ENCODE measurements around the gene ABHD15.

DNA sequence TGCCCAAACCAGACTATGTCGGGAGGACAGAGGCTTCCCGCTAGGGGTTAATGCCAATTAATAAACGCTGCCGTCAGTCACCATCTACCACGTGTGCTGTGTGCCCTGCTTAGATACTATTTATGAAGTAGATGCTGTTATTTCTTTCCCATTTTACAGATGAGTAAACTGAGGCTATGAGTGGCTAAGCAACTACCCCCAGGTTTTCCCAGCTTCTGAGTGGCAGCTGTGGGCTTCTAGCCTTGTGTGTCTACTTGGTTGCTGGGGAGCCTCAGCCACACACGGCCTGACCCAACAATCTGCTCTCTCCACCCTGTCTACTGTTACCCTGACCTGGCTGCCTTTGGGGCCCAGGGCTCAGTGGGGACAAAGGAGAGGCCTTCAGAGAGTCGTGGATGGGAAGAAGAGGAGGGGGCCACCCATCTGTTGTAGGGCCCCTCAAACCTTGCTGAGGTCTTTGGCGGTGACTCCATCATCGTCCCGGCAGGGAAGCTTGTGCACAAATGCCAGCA is 15.5 kb upstream of the ABHD15 start:
- TF ChIP-seq, protein P1, sequence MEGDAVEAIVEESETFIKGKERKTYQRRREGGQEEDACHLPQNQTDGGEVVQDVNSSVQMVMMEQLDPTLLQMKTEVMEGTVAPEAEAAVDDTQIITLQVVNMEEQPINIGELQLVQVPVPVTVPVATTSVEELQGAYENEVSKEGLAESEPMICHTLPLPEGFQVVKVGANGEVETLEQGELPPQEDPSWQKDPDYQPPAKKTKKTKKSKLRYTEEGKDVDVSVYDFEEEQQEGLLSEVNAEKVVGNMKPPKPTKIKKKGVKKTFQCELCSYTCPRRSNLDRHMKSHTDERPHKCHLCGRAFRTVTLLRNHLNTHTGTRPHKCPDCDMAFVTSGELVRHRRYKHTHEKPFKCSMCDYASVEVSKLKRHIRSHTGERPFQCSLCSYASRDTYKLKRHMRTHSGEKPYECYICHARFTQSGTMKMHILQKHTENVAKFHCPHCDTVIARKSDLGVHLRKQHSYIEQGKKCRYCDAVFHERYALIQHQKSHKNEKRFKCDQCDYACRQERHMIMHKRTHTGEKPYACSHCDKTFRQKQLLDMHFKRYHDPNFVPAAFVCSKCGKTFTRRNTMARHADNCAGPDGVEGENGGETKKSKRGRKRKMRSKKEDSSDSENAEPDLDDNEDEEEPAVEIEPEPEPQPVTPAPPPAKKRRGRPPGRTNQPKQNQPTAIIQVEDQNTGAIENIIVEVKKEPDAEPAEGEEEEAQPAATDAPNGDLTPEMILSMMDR (IDR thresholded peaks at IDR 0.05): no peak
- TF ChIP-seq POLR2AphosphoS5 (IDR thresholded peaks at IDR 0.05) (no peak), POLR2A (IDR thresholded peaks at IDR 0.05; ENCODE audit: low read depth) (no peak)
